Small intestine (tissue), 7 donors: ENCODE data around the gene AHRR. TPM values are rescaled to one million over a fixed set of nuclear protein-coding genes. Genes with fewer than 3 reads are reported as not detected.

Experiments used
- DNase-seq, 2 donors: peaks; one replicate each; pipeline versions ENCODE4 v3.0.0 to v3.0.0-alpha.2; 2013
- FAIRE-seq: peaks from 2 replicates; lab custom pipeline; 2012; peaks lifted over from hg19 to GRCh38; lab: Jason Lieb, UNC
- H3K27ac ChIP-seq, 3 donors: one replicate each; pipeline ENCODE4 v1.5.1; 2013; ENCODE audit warnings: low read length in 2 of 3, mild to moderate bottlenecking in 2 of 3, control low read depth in 1 of 3, inconsistent platforms in 1 of 3, low read depth in 1 of 3, moderate library complexity in 1 of 3
- H3K27me3 ChIP-seq, 3 donors: one replicate each; pipeline ENCODE4 v1.6.1; 2013; ENCODE audit warnings: low read length in 3 of 3, inconsistent platforms in 1 of 3; ENCODE audit not compliant: control insufficient read depth in 3 of 3, insufficient read depth in 3 of 3
- H3K36me3 ChIP-seq, 3 donors: one replicate each; pipeline ENCODE4 v1.6.1; 2013; ENCODE audit warnings: low read length in 3 of 3, inconsistent platforms in 1 of 3, low read depth in 1 of 3, mild to moderate bottlenecking in 1 of 3, moderate library complexity in 1 of 3; ENCODE audit not compliant: control insufficient read depth in 3 of 3, insufficient read depth in 2 of 3
- H3K4me1 ChIP-seq, 3 donors: one replicate each; pipeline ENCODE4 v1.6.1; 2013; ENCODE audit warnings: low read length in 2 of 3, inconsistent platforms in 1 of 3, low read depth in 1 of 3, mild to moderate bottlenecking in 1 of 3, moderate library complexity in 1 of 3; ENCODE audit not compliant: control insufficient read depth in 3 of 3, insufficient read depth in 2 of 3
- H3K4me3 ChIP-seq, 3 donors: one replicate each; pipeline ENCODE4 v1.5.1; 2013; ENCODE audit warnings: low read length in 3 of 3, control low read depth in 1 of 3, inconsistent platforms in 1 of 3, low read depth in 1 of 3, mild to moderate bottlenecking in 1 of 3, moderate library complexity in 1 of 3
- H3K9me3 ChIP-seq, 2 donors: one replicate each; pipeline ENCODE4 v1.6.1; 2013; ENCODE audit warnings: low read depth in 1 of 2, low read length in 1 of 2; ENCODE audit not compliant: control insufficient read depth in 2 of 2, insufficient read depth in 1 of 2
- WGBS, 3 donors: extraction: QIAGEN DNeasy Blood & Tissue Kit; methylation state at CpG; one replicate each; pipeline ENCODE4 v1.1.7; 2013; 5-methylcytosine and 5-hydroxymethylcytosine counted together
- polyA plus RNA-seq, 4 donors: library from polyadenylated mRNA; stranded (reverse) in 3 of 4; unstranded in 1 of 4; fragments of 200-250 nt in 3 of 4; fragments of 120-200 nt in 1 of 4; gene quantifications; one replicate each; pipeline versions ENCODE4 v1.2.1 to v1.2.3, GENCODE V29; 2013
- donor health status: healthy with polysubstance abuse.
- donor health status: control.
- donor health status: control.
- donor health status: Bipolar disorder and iron deficiency.
- donor health status: healthy.

AHRR gene
- polyA plus RNA-seq, 4 donors, result 0.22 to 2.6 (median 0.95) TPM

DNA sequence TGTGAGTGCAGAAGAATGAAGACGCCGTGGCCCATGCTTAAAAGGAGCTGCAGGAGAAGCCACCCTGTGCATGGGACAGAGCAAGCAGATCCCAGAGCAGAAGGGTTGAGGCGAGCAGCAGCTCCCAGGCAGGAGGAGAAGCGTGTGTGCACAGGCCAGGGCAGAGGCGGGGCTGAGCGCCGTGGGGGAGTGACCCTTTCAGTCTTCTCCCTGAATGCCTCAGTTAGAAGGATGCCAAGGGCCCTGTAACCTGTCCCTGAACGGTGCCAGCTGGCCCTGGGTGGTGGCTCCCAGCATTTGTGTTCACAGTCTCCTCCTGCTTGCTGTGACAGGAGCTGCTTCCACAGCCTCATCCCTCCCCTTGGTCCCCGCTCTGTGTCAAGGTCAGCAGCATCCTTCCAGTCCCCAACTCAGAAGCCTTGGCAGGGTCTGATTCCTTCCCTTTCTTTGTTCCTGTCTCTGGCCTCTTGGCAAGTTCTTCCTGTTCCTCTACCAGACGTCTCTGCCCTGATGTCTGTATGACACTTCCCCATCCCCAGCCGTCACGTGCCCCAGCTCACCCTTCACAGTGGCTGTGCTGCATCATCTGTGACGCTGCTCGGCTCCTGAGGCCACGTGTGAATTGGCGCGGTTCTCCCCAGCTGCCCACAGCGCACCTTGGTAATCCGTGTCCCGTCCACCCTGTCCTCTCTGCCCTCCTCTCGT lies 126.7 kb downstream of the AHRR start:
- Histone ChIP-seq H3K4me3 (no peak overlapping the region), H3K27ac (no peak overlapping the region), H3K4me1 (peaks cover 0 to 7% (median 5%) of the 10 kb centered on the region in 3 donors), H3K27me3 (no peaks in the 10 kb centered on the region), H3K36me3 (peaks cover 13 to 48% (median 22%) of the 10 kb centered on the region in 3 donors), H3K9me3 (peaks cover 0 to 13% of the 10 kb centered on the region in 2 donors)
- 86 to 92% (median 89%) methylated on average over 20 to 21 of the region's 21 CpGs for WGBS, 3 donors
- DNase-seq (no peak), FAIRE-seq (no peak)

DNA sequence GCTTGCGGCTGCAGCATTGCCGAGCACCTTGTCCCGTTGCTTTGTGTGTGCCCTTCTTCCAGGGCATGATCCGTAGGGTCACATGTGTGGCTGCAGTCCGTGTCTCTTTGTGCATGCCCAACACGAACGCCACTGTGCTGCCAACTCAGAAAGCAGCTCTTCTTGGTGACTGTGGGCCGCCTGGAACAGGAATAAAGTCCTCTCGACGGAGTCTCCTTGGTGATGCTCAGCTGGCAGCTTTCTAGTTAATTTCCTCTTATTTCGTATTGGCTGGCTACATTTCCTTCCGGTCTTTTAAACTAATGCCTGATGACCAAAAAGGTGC lies 127.2 kb downstream of the AHRR start:
- FAIRE-seq (no peak), DNase-seq (no peak)
- peaks cover 0 to 13% of the 10 kb centered on the region in 2 donors for H3K9me3 ChIP-seq
- peaks cover 0 to 6% (median 5%) of the 10 kb centered on the region in 3 donors for H3K4me1 ChIP-seq
- H3K36me3 ChIP-seq, result peaks cover 18 to 53% (median 27%) of the 10 kb centered on the region in 3 donors
- WGBS, 3 donors, result 88 to 90% (median 90%) methylated on average over 12 of the region's 12 CpGs
- H3K27me3 ChIP-seq, result no peaks in the 10 kb centered on the region
- no peak overlapping the region for H3K27ac ChIP-seq
- no peak overlapping the region for H3K4me3 ChIP-seq

DNA sequence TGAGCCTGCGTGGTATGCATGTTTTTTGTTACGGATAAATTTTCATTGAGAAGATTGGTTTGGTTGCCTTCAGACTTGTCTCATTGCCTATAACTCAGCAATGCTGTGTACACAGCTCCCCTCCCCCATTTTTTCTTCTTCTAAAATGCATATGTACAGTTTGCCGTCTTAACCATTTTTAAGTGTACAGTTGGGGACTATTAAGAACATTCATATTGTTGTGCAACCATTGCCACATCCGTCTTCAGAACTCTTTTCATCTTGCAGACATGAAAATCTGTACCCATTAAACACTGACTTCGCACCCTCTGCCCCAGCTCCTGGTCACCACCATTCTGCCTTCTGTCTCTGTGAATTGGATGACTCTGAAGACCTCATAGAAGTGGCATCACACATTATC lies 127.6 kb downstream of the AHRR start:
- FAIRE-seq (no peak), DNase-seq (no peak)
- no peak overlapping the region for H3K4me3 ChIP-seq
- peaks cover 0 to 13% of the 10 kb centered on the region in 2 donors for H3K9me3 ChIP-seq
- H3K27me3 ChIP-seq, result no peaks in the 10 kb centered on the region
- WGBS, 3 donors, result 93 to 96% (median 95%) methylated on average over 5 of the region's 5 CpGs
- peaks cover 18 to 57% (median 31%) of the 10 kb centered on the region in 3 donors for H3K36me3 ChIP-seq
- H3K4me1 ChIP-seq, result peaks cover 0 to 3% (median 2%) of the 10 kb centered on the region in 3 donors
- H3K27ac ChIP-seq, result no peak overlapping the region

DNA sequence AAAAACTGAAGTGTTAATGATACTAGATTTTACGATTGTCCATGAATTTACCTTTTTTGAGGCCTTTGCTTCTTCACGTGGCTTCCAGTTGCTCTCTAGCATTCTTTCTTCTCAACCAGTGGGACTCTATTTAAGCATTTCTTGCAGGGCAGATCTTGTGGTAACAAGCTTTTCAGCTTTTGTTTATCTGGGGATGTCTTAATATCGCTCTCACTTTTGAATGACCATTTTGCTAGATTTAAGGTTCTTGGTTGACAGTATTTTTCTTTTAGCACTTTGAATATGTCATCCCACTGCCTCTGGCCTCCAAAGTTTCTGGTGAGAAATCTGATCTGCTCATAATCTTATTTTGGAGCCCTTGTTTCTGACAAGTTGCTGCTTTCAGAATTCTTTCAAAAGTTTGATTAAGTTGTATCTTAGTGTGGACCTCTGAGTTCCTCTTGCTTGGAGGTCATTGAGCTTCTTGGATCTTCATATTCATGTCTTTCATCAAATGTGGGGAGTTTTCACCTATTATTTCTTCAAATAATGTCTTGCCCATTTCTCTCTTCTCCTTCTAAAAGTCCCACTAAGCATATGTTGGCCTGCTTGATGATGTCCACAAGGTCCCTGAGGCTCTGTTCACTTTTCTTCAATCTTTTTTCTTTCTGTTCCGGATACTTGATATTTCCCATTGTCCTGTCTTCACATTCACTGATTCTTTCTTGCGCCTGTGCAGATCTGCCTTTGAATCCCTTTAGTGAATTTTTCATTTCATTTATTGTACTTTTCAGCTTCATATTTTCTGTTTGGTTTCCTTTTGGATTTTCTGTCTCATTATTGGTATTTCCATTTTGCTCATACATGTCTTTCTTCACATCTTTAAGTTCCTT lies 130.3 kb downstream of the AHRR start:
- no peak overlapping the region for H3K27ac ChIP-seq
- H3K4me1 ChIP-seq, result no peaks in the 10 kb centered on the region
- peaks cover 19 to 65% (median 30%) of the 10 kb centered on the region in 3 donors for H3K36me3 ChIP-seq
- no peaks in the 10 kb centered on the region for H3K27me3 ChIP-seq
- WGBS, 3 donors, result 79 to 84% (median 80%) methylated on average over 5 of the region's 5 CpGs
- peaks cover 0 to 13% of the 10 kb centered on the region in 2 donors for H3K9me3 ChIP-seq
- no peak overlapping the region for H3K4me3 ChIP-seq
- no peak for DNase-seq
- FAIRE-seq, result no peak

DNA sequence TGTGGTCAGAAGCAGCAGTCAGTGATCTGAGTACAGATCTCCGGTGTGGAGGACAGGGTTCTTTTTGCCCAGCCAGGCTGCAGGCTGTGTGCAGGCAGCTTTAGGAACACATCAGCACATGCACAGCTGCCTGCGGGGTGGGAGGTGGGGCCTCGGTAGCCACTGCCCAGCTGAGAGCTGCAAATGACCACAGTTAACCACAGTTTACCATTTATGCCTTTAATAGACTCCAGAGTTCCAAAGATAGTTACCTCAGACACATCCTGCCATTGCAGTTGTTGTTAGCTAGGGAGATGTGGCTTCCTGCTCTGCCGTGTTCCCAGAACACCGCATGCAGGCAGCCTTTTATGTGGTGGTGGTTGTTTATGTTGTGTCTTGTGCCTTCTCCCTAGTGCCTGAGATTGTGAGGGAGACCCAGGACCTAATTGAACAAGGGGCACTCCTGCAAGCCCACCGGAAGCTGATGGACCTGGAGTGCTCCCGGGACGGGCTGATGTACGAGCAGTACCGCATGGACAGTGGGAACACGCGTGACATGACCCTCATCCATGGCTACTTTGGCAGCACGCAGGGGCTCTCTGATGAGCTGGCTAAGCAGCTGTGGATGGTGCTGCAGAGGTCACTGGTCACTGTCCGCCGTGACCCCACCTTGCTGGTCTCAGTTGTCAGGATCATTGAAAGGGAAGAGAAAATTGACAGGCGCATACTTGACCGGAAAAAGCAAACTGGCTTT lies 131.6 kb downstream of the AHRR start:
- Histone ChIP-seq H3K9me3 (peaks cover 0 to 13% of the 10 kb centered on the region in 2 donors), H3K4me1 (no peaks in the 10 kb centered on the region), H3K27me3 (no peaks in the 10 kb centered on the region), H3K27ac (no peak overlapping the region), H3K4me3 (no peak overlapping the region), H3K36me3 (peaks cover 10 to 63% (median 29%) of the 10 kb centered on the region in 3 donors)
- DNase-seq, result no peak
- 92 to 96% (median 93%) methylated on average over 17 of the region's 17 CpGs for WGBS, 3 donors
- FAIRE-seq, result no peak

DNA sequence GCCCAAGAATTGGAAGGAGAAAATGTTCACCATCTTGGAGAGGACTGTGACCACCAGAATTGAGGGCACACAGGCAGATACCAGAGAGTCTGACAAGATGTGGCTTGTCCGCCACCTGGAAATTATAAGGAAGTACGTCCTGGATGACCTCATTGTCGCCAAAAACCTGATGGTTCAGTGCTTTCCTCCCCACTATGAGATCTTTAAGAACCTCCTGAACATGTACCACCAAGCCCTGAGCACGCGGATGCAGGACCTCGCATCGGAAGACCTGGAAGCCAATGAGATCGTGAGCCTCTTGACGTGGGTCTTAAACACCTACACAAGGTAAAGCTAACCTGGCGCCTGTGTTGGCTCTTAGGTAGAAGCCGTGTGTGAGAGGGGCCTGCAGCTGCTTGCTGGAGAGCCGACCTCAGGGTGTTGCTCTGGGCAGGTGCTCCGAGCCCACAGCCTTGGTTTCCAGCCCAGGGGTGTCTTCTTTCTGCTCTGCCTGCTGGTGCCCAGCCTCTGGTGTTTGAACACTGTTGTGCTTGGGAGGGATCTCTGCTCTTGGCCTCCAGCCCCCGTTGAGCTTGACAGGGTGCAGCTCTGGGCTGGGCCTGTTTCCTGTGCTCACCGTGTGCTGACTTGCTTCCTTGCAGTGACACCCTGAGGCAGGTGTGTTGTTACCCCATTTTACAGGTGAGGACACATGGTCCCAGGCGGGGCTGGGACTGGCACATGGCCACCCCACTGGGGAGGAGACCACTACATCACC lies 132.4 kb downstream of the AHRR start:
- WGBS, 3 donors, result 88 to 89% (median 89%) methylated on average over 16 of the region's 16 CpGs
- H3K27ac ChIP-seq, result no peak overlapping the region
- H3K9me3 ChIP-seq, result peaks cover 0 to 13% of the 10 kb centered on the region in 2 donors
- no peaks in the 10 kb centered on the region for H3K27me3 ChIP-seq
- peaks cover 10 to 64% (median 24%) of the 10 kb centered on the region in 3 donors for H3K36me3 ChIP-seq
- no peak overlapping the region for H3K4me3 ChIP-seq
- FAIRE-seq (no peak), DNase-seq (no peak)
- no peaks in the 10 kb centered on the region for H3K4me1 ChIP-seq

DNA sequence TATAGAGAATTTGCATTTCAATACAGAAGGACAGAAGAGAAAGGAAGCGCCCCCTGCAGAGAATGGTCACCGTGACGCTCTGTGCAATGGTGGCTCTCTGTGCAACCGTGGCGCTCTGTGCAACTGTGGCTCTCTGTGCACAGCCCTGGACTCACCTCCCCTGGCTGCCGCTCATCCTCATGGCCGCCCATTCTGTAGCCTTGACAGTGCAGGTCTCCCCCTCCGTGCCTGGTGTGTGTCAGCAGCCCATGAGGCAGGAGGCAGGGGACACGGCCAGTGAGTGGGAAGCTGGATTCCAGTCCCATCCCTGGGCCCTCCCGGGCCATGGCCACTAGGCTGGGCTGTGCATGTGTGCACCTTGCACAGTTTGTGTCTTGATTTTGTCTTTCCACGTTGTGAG lies 133.4 kb downstream of the AHRR start:
- DNase-seq (no peak), FAIRE-seq (no peak)
- H3K27ac ChIP-seq, result no peak overlapping the region
- 85 to 92% (median 88%) methylated on average over 11 of the region's 11 CpGs for WGBS, 3 donors
- H3K36me3 ChIP-seq, result peaks cover 13 to 67% (median 25%) of the 10 kb centered on the region in 3 donors
- H3K9me3 ChIP-seq, result peaks cover 0 to 13% of the 10 kb centered on the region in 2 donors
- H3K4me3 ChIP-seq, result no peak overlapping the region
- no peaks in the 10 kb centered on the region for H3K4me1 ChIP-seq
- H3K27me3 ChIP-seq, result no peaks in the 10 kb centered on the region
